GM12878 (cell line): ENCODE measurements around the gene ENTPD5. TPM values are rescaled to one million over a fixed set of nuclear protein-coding genes. Genes with fewer than 3 reads are reported as not detected.
A peak's percentile ranks its signal among the peaks of the same experiment; 100 is the strongest.

Experiments
- ATAC-seq: fragments of 200-7000 bp; cut with Tn5 transposase; 3 replicates; pipeline ENCODE4 v1.9.1; 2020; ENCODE audit warnings: mild to moderate bottlenecking, moderate library complexity
- BruUV-seq: library from RNA; stranded (reverse); fragments of 400-500 nt; replicated peaks from 2 replicates; lab custom pipeline; 2021; lab: Mats Ljungman, UMichigan
- CTCF ChIA-PET: fragments of 300-600 bp; sonication (Branson Sonifier 250); formaldehyde crosslinking; extraction: SDS; loops from one replicate; lab custom pipeline; 2021; ENCODE audit warnings: inconsistent platforms; lab: Yijun Ruan, JAX
- POLR2A ChIA-PET: fragments of 350-600 bp; formaldehyde crosslinking; extraction: SDS; loops from one replicate; lab custom pipeline; 2021; ENCODE audit warnings: inconsistent platforms; lab: Charles Lee
- RAD21 ChIA-PET: fragments of 300-600 bp; sonication (Branson Sonifier 250); formaldehyde crosslinking; loops from one replicate; lab custom pipeline; 2023; ENCODE audit warnings: antibody characterized with exemption; ENCODE audit not compliant: unreplicated experiment; lab: Charles Lee
- SMC1A ChIA-PET: fragments of 300-600 bp; sonication (Branson Sonifier 250); formaldehyde crosslinking; loops from one replicate; lab custom pipeline; 2023; ENCODE audit not compliant: unreplicated experiment, uncharacterized antibody; lab: Charles Lee
- DNase-seq: peaks from one replicate; pipeline ENCODE4 v3.0.0-alpha.2; 2011; ENCODE audit warnings: low read depth, low spot score
- FAIRE-seq: peaks from 3 replicates; lab custom pipeline; 2011; peaks lifted over from hg19 to GRCh38; lab: Jason Lieb, UNC
- H2AFZ ChIP-seq: 2 replicates; pipeline ENCODE4 v1.6.0; 2011; ENCODE audit warnings: low read depth, low read length, control low read depth; ENCODE audit not compliant: control insufficient read depth
- H3K27ac ChIP-seq: 2 replicates; pipeline ENCODE4 v1.5.1; 2011; ENCODE audit warnings: control low read depth; ENCODE audit not compliant: control insufficient read depth, insufficient read depth
- H3K27me3 ChIP-seq, 2 experiments: replicated peaks in 1 of 2; 2 replicates each; pipeline versions ENCODE4 v1.6.0 to v1.6.1; 2011; ENCODE audit warnings: low read length in 1 of 2; ENCODE audit not compliant: control insufficient read depth in 2 of 2, insufficient read depth in 2 of 2
- H3K36me3 ChIP-seq, 2 experiments: 2 replicates each; pipeline ENCODE4 v1.5.1; 2011; ENCODE audit warnings: low read length in 1 of 2; ENCODE audit not compliant: control insufficient read depth in 2 of 2, insufficient read depth in 2 of 2
- H3K4me1 ChIP-seq: 2 replicates; pipeline ENCODE4 v1.6.1; 2011; ENCODE audit warnings: mild to moderate bottlenecking, low read length, moderate library complexity, mixed read lengths; ENCODE audit not compliant: control insufficient read depth, insufficient read depth
- H3K4me2 ChIP-seq: 2 replicates; pipeline ENCODE4 v1.6.0; 2011; ENCODE audit warnings: control low read depth; ENCODE audit not compliant: control insufficient read depth, insufficient read depth
- H3K4me3 ChIP-seq: fragments of 200-600 bp; sonication (generic); 2 replicates; pipeline ENCODE4 v1.5.1; 2016
- H3K79me2 ChIP-seq: 2 replicates; pipeline ENCODE4 v1.6.0; 2011; ENCODE audit warnings: low read length; ENCODE audit not compliant: control insufficient read depth, insufficient read depth
- H3K9ac ChIP-seq: 2 replicates; pipeline ENCODE4 v1.8.0; 2011; ENCODE audit warnings: low read length, control low read depth, mixed read lengths; ENCODE audit not compliant: control insufficient read depth, insufficient read depth
- H3K9me3 ChIP-seq: replicated peaks from 3 replicates; pipeline ENCODE4 v1.5.1; 2011; ENCODE audit warnings: mild to moderate bottlenecking, low read length; ENCODE audit not compliant: control insufficient read depth, insufficient read depth
- H4K20me1 ChIP-seq: 2 replicates; pipeline ENCODE4 v1.6.0; 2011; ENCODE audit not compliant: control insufficient read depth, insufficient read depth
- BACH1 ChIP-seq: fragments of 450-650 bp; IDR thresholded peaks from 2 replicates; pipeline ENCODE4 v1.6.1; 2017; ENCODE audit warnings: mild to moderate bottlenecking, borderline replicate concordance
- CBX3 ChIP-seq: fragments of 200-600 bp; sonication (generic); IDR thresholded peaks from 2 replicates; pipeline ENCODE4 v1.6.1; 2016; ENCODE audit warnings: low read depth, borderline replicate concordance
- KLF5 ChIP-seq: fragments of 450-650 bp; IDR thresholded peaks from 2 replicates; pipeline ENCODE4 v1.6.1; 2014; ENCODE audit warnings: mild to moderate bottlenecking; ENCODE audit not compliant: partially characterized antibody
- PBX3 ChIP-seq: IDR thresholded peaks from 2 replicates; pipeline ENCODE4 v1.6.1; 2011; ENCODE audit warnings: mild to moderate bottlenecking, low read depth, low read length, moderate library complexity; ENCODE audit not compliant: insufficient replicate concordance
- REST ChIP-seq: IDR thresholded peaks from 2 replicates; pipeline ENCODE4 v1.6.1; 2012; ENCODE audit warnings: mild to moderate bottlenecking, low read depth, low read length
- ZNF207 ChIP-seq: fragments of 450-650 bp; IDR thresholded peaks from 2 replicates; pipeline ENCODE4 v1.6.1; 2014; ENCODE audit warnings: antibody characterized with exemption, mild to moderate bottlenecking, borderline replicate concordance
- ZNF274 ChIP-seq: IDR thresholded peaks from one replicate; pipeline ENCODE4 v1.8.0; 2011; ENCODE audit not compliant: insufficient read length, insufficient read depth
- WGBS: methylation state at CpG from one replicate; pipeline ENCODE4 v1.1.6; 2016; ENCODE audit warnings: low lambda C conversion rate; ENCODE audit not compliant: insufficient replicate concordance, insufficient coverage; ENCODE audit errors: missing lambda C conversion rate; 5-methylcytosine and 5-hydroxymethylcytosine counted together
- in situ Hi-C: fragments of 300-500 bp; cut with MboI; formaldehyde crosslinking; loops from 9 replicates; pipeline ENCODE4 v1.14.3; 2018; ENCODE audit warnings: mixed read lengths
- intact Hi-C: fragments of 100-400 bp; cut with micrococcal nuclease; formaldehyde crosslinking; loops from one replicate; pipeline ENCODE4 v1.14.2; 2022; ENCODE audit not compliant: unreplicated experiment
- polyA plus RNA-seq, 11 experiments: library from polyadenylated mRNA; depleted of rRNA in 4 of 11; unstranded in 6 of 11; stranded (reverse) in 5 of 11; fragments of >200 nt; fragmentation: Nextera tagmentation in 4 of 11; fragmentation: Illumina TruSeq in 1 of 11; extraction: Ambion mirVana in 4 of 11; extraction: Trizol in 1 of 11; gene quantifications; 1 replicate in 1 of 11; 2 replicates in 10 of 11; pipeline versions ENCODE4 v1.2.1 to v1.2.3, GENCODE V29; 2011 to 2016; ENCODE audit warnings: inconsistent platforms in 2 of 11, missing spikeins in 2 of 11, low read depth in 1 of 11
- total RNA-seq, 4 experiments: library from RNA; depleted of rRNA in 3 of 4; stranded (reverse); fragments of >200 nt in 3 of 4; fragmentation: Illumina TruSeq in 1 of 4; extraction: Trizol in 1 of 4; gene quantifications; 2 replicates each; pipeline versions ENCODE4 v1.2.1 to v1.2.3, GENCODE V29; 2013 to 2021
- TF ChIP-seq, protein P1 (sequence below): IDR thresholded peaks from 2 replicates; pipeline ENCODE4 v1.6.1; 2011; ENCODE audit warnings: borderline replicate concordance, low read depth, mild to moderate bottlenecking, moderate library complexity, low read length; ENCODE audit not compliant: insufficient read depth, poor library complexity, severe bottlenecking
- TF ChIP-seq, protein P2 (sequence below): fragments of 450-650 bp; IDR thresholded peaks from 2 replicates; pipeline ENCODE4 v1.6.1; 2017; ENCODE audit warnings: borderline replicate concordance
- TF ChIP-seq, protein P3 (sequence below): IDR thresholded peaks from 2 replicates; pipeline ENCODE4 v1.6.1; 2012; ENCODE audit warnings: low read depth, low read length, improper control_type of control experiment

The ENTPD5 gene
- total and polyA plus RNA-seq, 10 of the 15 experiments (the other 5 are each of a cell fraction or from before 2014, with no cell fraction given) = 2.4 to 9.9 (median 7.6) TPM

DNA sequence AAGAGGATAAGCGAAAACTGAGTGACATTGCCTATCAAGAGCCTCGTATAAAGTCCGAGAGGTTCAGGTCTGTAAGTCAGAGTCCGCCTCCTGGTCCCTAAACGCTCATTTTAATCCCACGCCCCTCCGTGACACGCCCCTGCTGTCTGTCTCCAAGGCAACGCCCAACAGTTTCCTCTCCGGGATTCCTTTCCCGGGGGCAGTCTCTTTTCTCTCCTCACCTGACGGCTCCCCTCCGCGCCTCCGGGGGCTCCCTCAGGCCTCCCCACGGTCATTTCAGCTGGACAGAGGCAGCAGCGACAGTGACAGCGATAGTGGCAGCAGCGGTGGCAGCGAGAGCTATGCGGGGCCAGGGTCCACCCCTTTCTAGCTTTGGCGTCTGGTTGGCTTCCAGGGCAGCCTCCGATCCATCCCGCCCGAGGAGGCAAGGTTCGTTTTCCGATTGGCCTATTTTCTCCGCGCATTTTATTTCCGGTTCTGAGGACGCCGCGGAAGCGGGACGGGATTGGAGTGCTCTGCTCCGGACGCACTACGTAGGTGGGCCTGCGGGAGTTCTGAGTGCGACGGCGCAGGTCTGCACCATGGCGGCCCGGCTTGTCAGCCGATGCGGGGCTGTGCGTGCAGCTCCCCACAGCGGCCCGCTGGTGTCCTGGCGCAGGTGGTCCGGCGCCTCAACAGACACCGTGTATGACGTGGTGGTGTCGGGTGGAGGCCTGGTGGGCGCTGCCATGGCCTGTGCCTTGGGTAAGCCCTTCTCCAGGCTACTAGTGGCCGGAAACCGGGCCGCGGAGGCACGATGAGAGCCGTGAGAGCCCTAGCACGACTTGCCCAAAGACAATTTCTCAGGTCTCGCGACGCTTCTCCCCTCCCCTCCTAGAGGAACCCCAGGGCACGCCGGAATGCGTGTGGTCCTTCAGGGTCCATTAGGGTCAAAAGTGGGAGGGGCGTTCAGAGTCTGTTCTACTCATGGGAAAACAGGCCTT is 69.0 kb downstream of the ENTPD5 start, which contains the start of the genes COQ6 and FAM161B (continued):
- TF ChIP-seq KLF5 (peak; percentile 63), REST (0 out of 2 replicates have a peak, but pooled peaks have one; percentile 47)
- TF ChIP-seq, all 136 proteins: peak for 55

DNA sequence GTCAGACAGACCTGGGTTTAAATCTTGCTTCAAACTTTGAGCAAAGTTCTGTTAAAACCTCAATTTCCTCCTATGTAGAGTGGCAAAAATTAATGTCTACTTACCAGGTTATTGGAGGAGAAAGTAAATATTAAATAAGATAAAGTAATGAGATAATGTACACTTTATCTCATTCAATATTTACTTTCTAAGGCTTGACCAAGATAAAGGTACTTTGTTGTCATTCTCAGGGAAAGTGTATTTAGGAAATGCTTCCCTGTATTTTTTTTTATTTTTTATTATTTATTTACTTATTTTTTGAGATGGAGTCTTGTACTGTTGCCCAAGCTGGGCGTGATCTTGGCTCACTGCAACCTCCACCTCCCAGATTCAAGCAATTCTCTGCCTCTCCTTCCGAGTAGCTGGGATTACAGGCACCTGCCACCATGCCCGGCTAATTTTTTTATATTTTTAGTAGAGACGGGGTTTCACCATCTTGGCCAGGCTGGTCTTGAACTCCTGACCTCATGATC is 73.9 kb downstream of the ENTPD5 start:
- Histone ChIP-seq H3K4me3 (no peak overlapping the region), H3K9ac (no peak overlapping the region), H3K27ac (no peak overlapping the region), H2AFZ (no peak overlapping the region), H3K4me2 (no peak overlapping the region), H3K36me3 (no peaks in the 10 kb centered on the region; a peak in 1 of 4 replicates), H3K79me2 (peaks cover under 1% of the 10 kb centered on the region; the same call in 1 of the 2 replicates), H4K20me1 (no peaks in the 10 kb centered on the region), H3K27me3 (no peaks in the 10 kb centered on the region), H3K9me3 (no peaks in the 10 kb centered on the region), H3K4me1 (peaks cover 9% of the 10 kb centered on the region)
- SMC1A ChIA-PET = no interaction called here
- intact Hi-C loops (no loop called here), in situ Hi-C loops (no loop called here)
- POLR2A ChIA-PET = no interaction called here
- BruUV-seq = no TSS peak
- RAD21 ChIA-PET = no interaction called here
- 73% methylated on average over 4 of the region's 4 CpGs for WGBS
- no peak for DNase-seq
- FAIRE-seq = no peak
- ATAC-seq = no peak
- CTCF ChIA-PET = interaction anchor here (0.6 kb wide), 1 partner anchor 263 kb away, joined by 3 read pairs; no protein-coding TSS in a partner anchor
- no peak for TF ChIP-seq PBX3
- no peak for TF ChIP-seq ZNF207
- TF ChIP-seq, protein P1, sequence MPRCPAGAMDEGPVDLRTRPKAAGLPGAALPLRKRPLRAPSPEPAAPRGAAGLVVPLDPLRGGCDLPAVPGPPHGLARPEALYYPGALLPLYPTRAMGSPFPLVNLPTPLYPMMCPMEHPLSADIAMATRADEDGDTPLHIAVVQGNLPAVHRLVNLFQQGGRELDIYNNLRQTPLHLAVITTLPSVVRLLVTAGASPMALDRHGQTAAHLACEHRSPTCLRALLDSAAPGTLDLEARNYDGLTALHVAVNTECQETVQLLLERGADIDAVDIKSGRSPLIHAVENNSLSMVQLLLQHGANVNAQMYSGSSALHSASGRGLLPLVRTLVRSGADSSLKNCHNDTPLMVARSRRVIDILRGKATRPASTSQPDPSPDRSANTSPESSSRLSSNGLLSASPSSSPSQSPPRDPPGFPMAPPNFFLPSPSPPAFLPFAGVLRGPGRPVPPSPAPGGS = no peak
- TF ChIP-seq, protein P2, sequence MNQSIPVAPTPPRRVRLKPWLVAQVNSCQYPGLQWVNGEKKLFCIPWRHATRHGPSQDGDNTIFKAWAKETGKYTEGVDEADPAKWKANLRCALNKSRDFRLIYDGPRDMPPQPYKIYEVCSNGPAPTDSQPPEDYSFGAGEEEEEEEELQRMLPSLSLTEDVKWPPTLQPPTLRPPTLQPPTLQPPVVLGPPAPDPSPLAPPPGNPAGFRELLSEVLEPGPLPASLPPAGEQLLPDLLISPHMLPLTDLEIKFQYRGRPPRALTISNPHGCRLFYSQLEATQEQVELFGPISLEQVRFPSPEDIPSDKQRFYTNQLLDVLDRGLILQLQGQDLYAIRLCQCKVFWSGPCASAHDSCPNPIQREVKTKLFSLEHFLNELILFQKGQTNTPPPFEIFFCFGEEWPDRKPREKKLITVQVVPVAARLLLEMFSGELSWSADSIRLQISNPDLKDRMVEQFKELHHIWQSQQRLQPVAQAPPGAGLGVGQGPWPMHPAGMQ = no peak
- TF ChIP-seq ZNF274 = no peak
- TF ChIP-seq BACH1 = no peak
- TF ChIP-seq, protein P3, sequence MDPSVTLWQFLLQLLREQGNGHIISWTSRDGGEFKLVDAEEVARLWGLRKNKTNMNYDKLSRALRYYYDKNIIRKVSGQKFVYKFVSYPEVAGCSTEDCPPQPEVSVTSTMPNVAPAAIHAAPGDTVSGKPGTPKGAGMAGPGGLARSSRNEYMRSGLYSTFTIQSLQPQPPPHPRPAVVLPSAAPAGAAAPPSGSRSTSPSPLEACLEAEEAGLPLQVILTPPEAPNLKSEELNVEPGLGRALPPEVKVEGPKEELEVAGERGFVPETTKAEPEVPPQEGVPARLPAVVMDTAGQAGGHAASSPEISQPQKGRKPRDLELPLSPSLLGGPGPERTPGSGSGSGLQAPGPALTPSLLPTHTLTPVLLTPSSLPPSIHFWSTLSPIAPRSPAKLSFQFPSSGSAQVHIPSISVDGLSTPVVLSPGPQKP = no peak
- no peak for TF ChIP-seq CBX3
